ENCODE results near the gene C5AR1. TPM values are rescaled to one million over a fixed set of nuclear protein-coding genes. Genes with fewer than 3 reads are reported as not detected.
"Not testable (repeated sequence)": the region's sequence is repeated elsewhere in the genome, so short reads cannot be mapped to it uniquely, and the experiment has no call there.

C5AR1 gene
- total RNA-seq, 2 donors from 2014 or later, result 1.6 to 4.6 TPM

- DNase-seq (ENCODE audit: low spot score), result no peak
- H3K9me3 ChIP-seq, result no peaks in the 10 kb centered on the region
- intact Hi-C loops (cut with DNase I), result no loop called here
- no peak overlapping the region for H3K27ac ChIP-seq
- WGBS, result 28% methylated on average over 9 of the region's 9 CpGs
- no peaks in the 10 kb centered on the region for H3K27me3 ChIP-seq (replicated peaks; ENCODE audit: insufficient read depth)
- no peaks in the 10 kb centered on the region for H3K36me3 ChIP-seq
- no peak overlapping the region for H3K4me3 ChIP-seq
- no peaks in the 10 kb centered on the region for H3K4me1 ChIP-seq (replicated peaks)
- TF ChIP-seq CTCF (IDR thresholded peaks at IDR 0.05) (no peak), POLR2AphosphoS5 (IDR thresholded peaks at IDR 0.05) (no peak), POLR2A (IDR thresholded peaks at IDR 0.05) (no peak)
Measured at GRCh38 chr19:47330466-47330869, 20.8 kb downstream of the C5AR1 start.

- no peak for DNase-seq (ENCODE audit: low spot score)
- 81% methylated on average over 6 of the region's 6 CpGs for WGBS
- intact Hi-C loops (cut with DNase I), result no loop called here
Measured at GRCh38 chr19:47331490-47331889, 21.8 kb downstream of the C5AR1 start.

GRCh38 chr19:47331931-47332547, 22.4 kb downstream of the C5AR1 start, which contains the start of gene C5AR2:
Gene C5AR2, plus strand, starts transcription at chr19:47332175. Its CDS starts 8,625 bp downstream, at chr19:47340800.
- Histone ChIP-seq H3K27me3 (replicated peaks; ENCODE audit: insufficient read depth) (no peaks in the 10 kb centered on the region), H3K4me1 (replicated peaks) (no peaks in the 10 kb centered on the region), H3K27ac (no peak within 1 kb of the TSS), H3K9me3 (no peaks in the 10 kb centered on the region), H3K36me3 (no peaks in the 10 kb centered on the region), H3K4me3 (no peak within 1 kb of the TSS)
- WGBS, result 43% methylated on average over 18 of the region's 18 CpGs
- DNase-seq (ENCODE audit: low spot score), result no peak
- intact Hi-C loops (cut with DNase I), result no loop called here
- TF ChIP-seq POLR2AphosphoS5 (IDR thresholded peaks at IDR 0.05), result no peak
- TF ChIP-seq CTCF (IDR thresholded peaks at IDR 0.05), result no peak

More at GRCh38 chr19:47331490-47331889, 21.8 kb downstream of the C5AR1 start:
- Histone ChIP-seq H3K9me3 (no peaks in the 10 kb centered on the region), H3K27me3 (replicated peaks; ENCODE audit: insufficient read depth) (no peaks in the 10 kb centered on the region), H3K4me3 (no peak overlapping the region), H3K27ac (no peak overlapping the region), H3K36me3 (no peaks in the 10 kb centered on the region), H3K4me1 (replicated peaks) (no peaks in the 10 kb centered on the region)
- TF ChIP-seq CTCF (IDR thresholded peaks at IDR 0.05), result no peak
- TF ChIP-seq POLR2A (IDR thresholded peaks at IDR 0.05), result no peak
- no peak for TF ChIP-seq POLR2AphosphoS5 (IDR thresholded peaks at IDR 0.05)

- DNase-seq (ENCODE audit: low spot score); H3K36me3 ChIP-seq; H3K9me3 ChIP-seq; intact Hi-C loops (cut with DNase I); H3K4me3 ChIP-seq; H3K27ac ChIP-seq; H3K27me3 ChIP-seq (replicated peaks; ENCODE audit: insufficient read depth); H3K4me1 ChIP-seq (replicated peaks): not testable (repeated sequence)
- 78% methylated on average over 18 of the region's 18 CpGs for WGBS
Measured at GRCh38 chr19:47336765-47337718, 27.4 kb downstream of the C5AR1 start.

GRCh38 chr19:47339196-47339880, 29.7 kb downstream of the C5AR1 start:
- DNase-seq (ENCODE audit: low spot score), result no peak
- H3K9me3 ChIP-seq, result no peaks in the 10 kb centered on the region
- H3K4me1 ChIP-seq (replicated peaks), result no peaks in the 10 kb centered on the region
- H3K36me3 ChIP-seq, result no peaks in the 10 kb centered on the region
- intact Hi-C loops (cut with DNase I), result no loop called here
- WGBS, result 81% methylated on average over 10 of the region's 10 CpGs
- H3K27me3 ChIP-seq (replicated peaks; ENCODE audit: insufficient read depth), result no peaks in the 10 kb centered on the region
- no peak for TF ChIP-seq CTCF (IDR thresholded peaks at IDR 0.05)
- no peak for TF ChIP-seq POLR2AphosphoS5 (IDR thresholded peaks at IDR 0.05)
- TF ChIP-seq POLR2A (IDR thresholded peaks at IDR 0.05), result no peak
- no peak overlapping the region for H3K4me3 ChIP-seq
- no peak overlapping the region for H3K27ac ChIP-seq

Measured in prostate gland (tissue), 2 donors.